IMR-90 (cell line): ENCODE measurements around the gene DLG5. TPM values are rescaled to one million over a fixed set of nuclear protein-coding genes. Genes with fewer than 3 reads are reported as not detected.

Source experiments
- ATAC-seq: fragments of 200-7000 bp; cut with Tn5 transposase; 2 replicates; pipeline ENCODE4 v1.9.1; 2020; ENCODE audit warnings: low read depth, mild to moderate bottlenecking, moderate library complexity
- BruUV-seq: library from RNA; stranded (reverse); fragments of 400-500 nt; replicated peaks from 2 replicates; lab custom pipeline; 2021; lab: Mats Ljungman, UMichigan
- CTCF ChIA-PET: fragments of 300-600 bp; formaldehyde crosslinking; extraction: SDS; loops from one replicate; lab custom pipeline; 2021; ENCODE audit warnings: antibody characterized with exemption; lab: Yijun Ruan, JAX
- POLR2A ChIA-PET: fragments of 300-600 bp; sonication (Branson Sonifier 250); formaldehyde crosslinking; loops from one replicate; lab custom pipeline; 2022; ENCODE audit warnings: antibody characterized with exemption; ENCODE audit not compliant: unreplicated experiment; lab: Charles Lee
- DNase-seq: peaks from one replicate; pipeline ENCODE4 v3.0.0; 2013
- H2AFZ ChIP-seq: replicated peaks from 2 replicates; pipeline ENCODE3; 2013; ENCODE audit warnings: low read length, mild to moderate bottlenecking; ENCODE audit not compliant: poor library complexity
- H2AK5ac ChIP-seq: 2 replicates; pipeline ENCODE4 v1.6.1; 2013; ENCODE audit warnings: low read depth, low read length, inconsistent platforms
- H2AK9ac ChIP-seq: replicated peaks from 2 replicates; pipeline ENCODE3; 2013; ENCODE audit warnings: mild to moderate bottlenecking, low read depth, low read length, moderate library complexity; ENCODE audit not compliant: poor library complexity
- H2BK120ac ChIP-seq: 2 replicates; pipeline ENCODE4 v1.6.1; 2013; ENCODE audit warnings: low read depth, low read length, inconsistent platforms
- H2BK15ac ChIP-seq: 3 replicates; pipeline ENCODE4 v1.6.1; 2013; ENCODE audit warnings: low read depth, low read length, inconsistent platforms
- H2BK20ac ChIP-seq: 2 replicates; pipeline ENCODE4 v1.6.1; 2013; ENCODE audit warnings: low read depth, mild to moderate bottlenecking, inconsistent platforms, low read length, moderate library complexity
- H2BK5ac ChIP-seq: 2 replicates; pipeline ENCODE4 v1.6.1; 2013; ENCODE audit warnings: mild to moderate bottlenecking, low read depth, low read length, inconsistent platforms; ENCODE audit not compliant: poor library complexity, severe bottlenecking
- H3K14ac ChIP-seq: replicated peaks from 2 replicates; pipeline ENCODE4 v1.6.1; 2013; ENCODE audit warnings: low read depth, low read length, inconsistent platforms
- H3K18ac ChIP-seq: 2 replicates; pipeline ENCODE4 v1.6.1; 2013; ENCODE audit warnings: low read depth, low read length, control low read depth
- H3K23ac ChIP-seq: 2 replicates; pipeline ENCODE4 v1.6.1; 2013; ENCODE audit warnings: low read depth, low read length, inconsistent platforms
- H3K27ac ChIP-seq: 2 replicates; pipeline ENCODE4 v1.5.1; 2013; ENCODE audit warnings: mild to moderate bottlenecking, control low read depth, low read length; ENCODE audit not compliant: insufficient read depth
- H3K27me3 ChIP-seq: 2 replicates; pipeline ENCODE4 v1.6.1; 2013; ENCODE audit warnings: low read length; ENCODE audit not compliant: control insufficient read depth, insufficient read depth
- H3K36me3 ChIP-seq: 2 replicates; pipeline ENCODE4 v1.6.1; 2013; ENCODE audit warnings: low read length, mixed read lengths; ENCODE audit not compliant: control insufficient read depth, insufficient read depth
- H3K4ac ChIP-seq: 2 replicates; pipeline ENCODE4 v1.6.1; 2013; ENCODE audit warnings: low read depth, low read length, inconsistent platforms
- H3K4me1 ChIP-seq: 2 replicates; pipeline ENCODE4 v1.6.1; 2013; ENCODE audit warnings: low read length, mixed read lengths; ENCODE audit not compliant: control insufficient read depth, insufficient read depth
- H3K4me2 ChIP-seq: 2 replicates; pipeline ENCODE4 v1.6.1; 2013; ENCODE audit warnings: low read depth, mild to moderate bottlenecking, control low read depth, low read length, moderate library complexity
- H3K4me3 ChIP-seq: 2 replicates; pipeline ENCODE4 v1.5.1; 2013; ENCODE audit warnings: low read depth, mild to moderate bottlenecking, control low read depth, low read length, moderate library complexity; ENCODE audit not compliant: insufficient read depth
- H3K56ac ChIP-seq: 2 replicates; pipeline ENCODE4 v1.6.1; 2013; ENCODE audit warnings: low read length, inconsistent platforms; ENCODE audit not compliant: insufficient read depth; ENCODE audit errors: extremely low read depth
- H3K79me1 ChIP-seq, 2 experiments: 2 replicates each; pipeline ENCODE4 v1.6.1; 2013; ENCODE audit warnings: low read length in 2 of 2, inconsistent platforms in 1 of 2, low read depth in 1 of 2
- H3K9ac ChIP-seq: 2 replicates; pipeline ENCODE4 v1.6.1; 2013; ENCODE audit warnings: low read depth, low read length, control low read depth
- H3K9me1 ChIP-seq: 2 replicates; pipeline ENCODE4 v1.6.1; 2013; ENCODE audit warnings: low read length, inconsistent platforms; ENCODE audit not compliant: insufficient read depth
- H3K9me3 ChIP-seq: 2 replicates; pipeline ENCODE4 v1.6.1; 2013; ENCODE audit warnings: low read length; ENCODE audit not compliant: control insufficient read depth, insufficient read depth
- H4K20me1 ChIP-seq: 2 replicates; pipeline ENCODE4 v1.6.1; 2013; ENCODE audit warnings: low read length, inconsistent platforms; ENCODE audit not compliant: insufficient read depth
- H4K5ac ChIP-seq: 2 replicates; pipeline ENCODE4 v1.6.1; 2013; ENCODE audit warnings: mild to moderate bottlenecking, low read depth, low read length, control low read depth
- H4K8ac ChIP-seq, 2 experiments: 2 replicates each; pipeline ENCODE4 v1.6.1; 2013; ENCODE audit warnings: low read depth in 2 of 2, low read length in 2 of 2, control low read depth in 1 of 2, inconsistent platforms in 1 of 2
- H4K91ac ChIP-seq: 2 replicates; pipeline ENCODE4 v1.6.1; 2013; ENCODE audit warnings: low read depth, low read length, inconsistent platforms; ENCODE audit not compliant: insufficient read depth
- BHLHE40 ChIP-seq: fragments of 150-350 bp; IDR thresholded peaks from 2 replicates; pipeline ENCODE4 v1.6.1; 2016; ENCODE audit warnings: mild to moderate bottlenecking, low read depth, low read length
- CEBPB ChIP-seq: IDR thresholded peaks from 2 replicates; pipeline ENCODE4 v1.6.1; 2012; ENCODE audit warnings: low read depth, low read length, improper control_type of control experiment
- CHD1 ChIP-seq: IDR thresholded peaks from 2 replicates; pipeline ENCODE4 v1.6.1; 2012; ENCODE audit warnings: low read depth, low read length, improper control_type of control experiment
- FOS ChIP-seq: fragments of 150-350 bp; IDR thresholded peaks from 2 replicates; pipeline ENCODE4 v1.6.1; 2016; ENCODE audit warnings: low read depth, low read length
- MAFK ChIP-seq: IDR thresholded peaks from 2 replicates; pipeline ENCODE4 v1.6.1; 2012; ENCODE audit warnings: low read depth, low read length, improper control_type of control experiment
- MAZ ChIP-seq: IDR thresholded peaks from 2 replicates; pipeline ENCODE4 v1.6.1; 2012; ENCODE audit warnings: low read depth, mild to moderate bottlenecking, low read length, improper control_type of control experiment, moderate library complexity, borderline replicate concordance
- SMC3 ChIP-seq: fragments of 150-350 bp; IDR thresholded peaks from 2 replicates; pipeline ENCODE4 v1.6.1; 2016; ENCODE audit warnings: low read depth, mild to moderate bottlenecking, antibody characterized with exemption, low read length, moderate library complexity
- WGBS, 2 experiments: methylation state at CpG; one replicate each; pipeline versions ENCODE4 v1.1.5 to v1.1.7; 2013; ENCODE audit warnings: missing lambda C conversion rate in 2 of 2; ENCODE audit not compliant: insufficient read length in 1 of 2; ENCODE audit errors: extremely low coverage in 2 of 2; 5-methylcytosine and 5-hydroxymethylcytosine counted together
- dilution Hi-C: fragments of 300-500 bp; cut with HindIII; formaldehyde crosslinking; loops from one replicate; pipeline ENCODE4 v1.14.3; 2018; ENCODE audit warnings: low sequenced_read_pairs; ENCODE audit not compliant: unreplicated experiment
- in situ Hi-C: fragments of 300-500 bp; cut with MboI; formaldehyde crosslinking; loops from 3 replicates; pipeline ENCODE4 v1.14.3; 2019; ENCODE audit warnings: low sequenced_read_pairs, inconsistent platforms, mixed read lengths
- intact Hi-C: fragments of 100-400 bp; cut with micrococcal nuclease; formaldehyde crosslinking; loops from 2 replicates; pipeline ENCODE4 v1.10.0; 2022
- polyA plus RNA-seq, 3 experiments: library from polyadenylated mRNA; depleted of rRNA; stranded (reverse); fragments of >200 nt; gene quantifications; 2 replicates each; pipeline ENCODE4 v1.2.3, GENCODE V29; 2012; ENCODE audit warnings: low replicate concordance in 1 of 3
- total RNA-seq: library from RNA; depleted of rRNA; stranded (reverse); fragments of >200 nt; gene quantifications from 2 replicates; pipeline ENCODE4 v1.2.3, GENCODE V29; 2012
- TF ChIP-seq, protein P1 (sequence below): conservative IDR thresholded peaks from 2 replicates; pipeline ENCODE4 v1.5.1; 2012; ENCODE audit warnings: mild to moderate bottlenecking, low read depth, low read length, improper control_type of control experiment

Gene DLG5
- total and polyA plus RNA-seq, 2 of the 4 experiments (the other 2 are of a cell fraction) = 12.7 to 28.7 TPM

DNA sequence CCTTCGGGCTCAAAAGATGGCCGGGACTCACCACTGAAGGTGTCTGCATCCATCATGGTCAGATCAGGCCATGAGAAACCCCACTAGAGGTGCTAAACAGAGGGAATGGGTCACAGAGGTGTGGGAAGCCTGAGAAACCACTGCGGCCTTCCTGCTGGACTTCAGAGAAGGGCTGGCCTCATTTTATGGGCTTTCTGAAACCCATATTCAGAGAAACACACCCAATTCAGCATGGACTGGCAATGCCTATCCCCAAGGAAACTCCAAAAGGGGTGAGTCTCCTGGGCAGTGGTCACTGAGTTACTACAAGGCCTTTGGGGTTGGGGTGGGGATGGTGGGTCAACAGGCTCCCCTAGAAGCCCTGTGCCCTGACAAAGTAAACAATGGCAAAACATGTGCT lies 58.0 kb downstream of the DLG5 start:
- 80% methylated on average over 2 of the region's 3 CpGs; no CpG with 5 or more reads in 1 of the 2 experiments for WGBS, 2 experiments
- Histone ChIP-seq H3K4ac (no peak overlapping the region), H3K79me1 (peaks cover 40 to 92% of the 10 kb centered on the region in 2 experiments), H4K20me1 (peaks cover 30% of the 10 kb centered on the region), H3K4me2 (no peak overlapping the region), H2AFZ (no peak overlapping the region), H2BK5ac (no peak overlapping the region), H2AK5ac (no peak overlapping the region), H3K9me3 (no peaks in the 10 kb centered on the region), H2BK20ac (no peak overlapping the region), H3K4me3 (no peak overlapping the region), H4K91ac (no peak overlapping the region), H3K9me1 (peaks cover 42% of the 10 kb centered on the region), H2BK15ac (no peak overlapping the region), H3K56ac (no peak overlapping the region), H3K27ac (no peak overlapping the region), H2AK9ac (no peak overlapping the region), H3K27me3 (no peaks in the 10 kb centered on the region), H3K9ac (no peak overlapping the region), H3K36me3 (peaks cover 27% of the 10 kb centered on the region), H3K18ac (no peak overlapping the region), H4K8ac (no peak overlapping the region), H3K4me1 (peaks cover 9% of the 10 kb centered on the region; the same call in 1 of the 2 replicates), H3K23ac (no peak overlapping the region), H2BK120ac (no peak overlapping the region), H3K14ac (no peak overlapping the region), H4K5ac (no peak overlapping the region)
- dilution Hi-C loops = no loop called here
- no peak for ATAC-seq
- no TSS peak for BruUV-seq
- in situ Hi-C loops = no loop called here
- intact Hi-C loops = no loop called here
- no peak for DNase-seq
- TF ChIP-seq MAFK = no peak
- TF ChIP-seq FOS = no peak
- TF ChIP-seq BHLHE40 = no peak
- TF ChIP-seq SMC3 = no peak
- TF ChIP-seq CHD1 = no peak
- TF ChIP-seq MAZ = no peak
- TF ChIP-seq, protein P1, sequence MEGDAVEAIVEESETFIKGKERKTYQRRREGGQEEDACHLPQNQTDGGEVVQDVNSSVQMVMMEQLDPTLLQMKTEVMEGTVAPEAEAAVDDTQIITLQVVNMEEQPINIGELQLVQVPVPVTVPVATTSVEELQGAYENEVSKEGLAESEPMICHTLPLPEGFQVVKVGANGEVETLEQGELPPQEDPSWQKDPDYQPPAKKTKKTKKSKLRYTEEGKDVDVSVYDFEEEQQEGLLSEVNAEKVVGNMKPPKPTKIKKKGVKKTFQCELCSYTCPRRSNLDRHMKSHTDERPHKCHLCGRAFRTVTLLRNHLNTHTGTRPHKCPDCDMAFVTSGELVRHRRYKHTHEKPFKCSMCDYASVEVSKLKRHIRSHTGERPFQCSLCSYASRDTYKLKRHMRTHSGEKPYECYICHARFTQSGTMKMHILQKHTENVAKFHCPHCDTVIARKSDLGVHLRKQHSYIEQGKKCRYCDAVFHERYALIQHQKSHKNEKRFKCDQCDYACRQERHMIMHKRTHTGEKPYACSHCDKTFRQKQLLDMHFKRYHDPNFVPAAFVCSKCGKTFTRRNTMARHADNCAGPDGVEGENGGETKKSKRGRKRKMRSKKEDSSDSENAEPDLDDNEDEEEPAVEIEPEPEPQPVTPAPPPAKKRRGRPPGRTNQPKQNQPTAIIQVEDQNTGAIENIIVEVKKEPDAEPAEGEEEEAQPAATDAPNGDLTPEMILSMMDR = no peak
- no peak for TF ChIP-seq CEBPB
- ChIA-PET POLR2A (no interaction called here), CTCF (no interaction called here)
